CD4-positive, alpha-beta memory T cell (primary cell): Measurements from ENCODE around the gene CDC123. TPM values are rescaled to one million over a fixed set of nuclear protein-coding genes. Genes with fewer than 3 reads are reported as not detected.

ENCODE experiments used
- CTCF ChIA-PET: fragments of 350-600 bp; sonication (Branson Sonifier 250); formaldehyde crosslinking; loops from one replicate; lab custom pipeline; 2021; ENCODE audit warnings: inconsistent platforms; ENCODE audit not compliant: partially characterized antibody; lab: Charles Lee
- POLR2A ChIA-PET: fragments of 350-600 bp; sonication (Branson Sonifier 250); formaldehyde crosslinking; loops from one replicate; lab custom pipeline; 2021; ENCODE audit not compliant: partially characterized antibody; lab: Charles Lee
- DNase-seq, 5 donors: peaks; one replicate each; pipeline versions ENCODE4 v3.0.0 to v3.0.0-alpha.2; 2020 to 2022; ENCODE audit warnings: mixed read lengths in 1 of 5
- H3K27ac ChIP-seq: one replicate; pipeline ENCODE4 v1.7.0; 2013; ENCODE audit warnings: low read depth, low read length
- H3K27me3 ChIP-seq: 2 replicates; pipeline ENCODE4 v1.7.0; 2013; ENCODE audit warnings: mild to moderate bottlenecking, low read length, moderate library complexity; ENCODE audit not compliant: insufficient read depth
- H3K36me3 ChIP-seq: 2 replicates; pipeline ENCODE4 v1.7.0; 2013; ENCODE audit warnings: mild to moderate bottlenecking, low read length, moderate library complexity; ENCODE audit not compliant: insufficient read depth
- H3K4me1 ChIP-seq: 2 replicates; pipeline ENCODE4 v1.7.0; 2013; ENCODE audit warnings: mild to moderate bottlenecking, low read length, moderate library complexity; ENCODE audit not compliant: insufficient read depth
- H3K4me3 ChIP-seq, 2 donors: one replicate each; pipeline ENCODE4 v1.7.0; 2013; ENCODE audit warnings: low read length in 2 of 2, mild to moderate bottlenecking in 1 of 2
- H3K9me3 ChIP-seq, 2 donors: one replicate each; pipeline ENCODE4 v1.7.0; 2013; ENCODE audit warnings: low read length in 2 of 2, control low read depth in 1 of 2; ENCODE audit not compliant: control insufficient read depth in 1 of 2
- H3K27ac Mint-ChIP-seq, 7 donors: one replicate each; pipeline ENCODE4 v1.8.0; 2020 to 2021; ENCODE audit warnings: mixed read lengths in 7 of 7, mild to moderate bottlenecking in 6 of 7, inconsistent platforms in 3 of 7, moderate library complexity in 3 of 7
- H3K27me3 Mint-ChIP-seq, 2 donors: one replicate each; pipeline ENCODE4 v1.8.0; 2020 to 2021; ENCODE audit warnings: mixed read lengths in 2 of 2
- H3K36me3 Mint-ChIP-seq, 2 donors: one replicate each; pipeline ENCODE4 v1.8.0; 2020 to 2021; ENCODE audit warnings: mixed read lengths in 2 of 2, inconsistent platforms in 1 of 2, mild to moderate bottlenecking in 1 of 2
- H3K4me1 Mint-ChIP-seq, 4 donors: one replicate each; pipeline ENCODE4 v1.8.0; 2020 to 2021; ENCODE audit warnings: mixed read lengths in 4 of 4, mild to moderate bottlenecking in 1 of 4
- H3K4me3 Mint-ChIP-seq, 8 donors: one replicate each; pipeline ENCODE4 v1.8.0; 2020 to 2021; ENCODE audit warnings: mixed read lengths in 8 of 8, mild to moderate bottlenecking in 7 of 8, moderate library complexity in 6 of 8, inconsistent platforms in 3 of 8
- H3K9me3 Mint-ChIP-seq, 8 donors: one replicate each; pipeline ENCODE4 v1.8.0; 2020 to 2021; ENCODE audit warnings: mixed read lengths in 8 of 8, mild to moderate bottlenecking in 5 of 8, inconsistent platforms in 3 of 8, moderate library complexity in 1 of 8
- intact Hi-C: fragments of 100-400 bp; cut with micrococcal nuclease; formaldehyde crosslinking; loops from one replicate; pipeline ENCODE4 v1.15.1; 2023
- polyA plus RNA-seq, 2 donors: library from polyadenylated mRNA; unstranded; fragments of 300-500 nt; fragmentation: Illumina TruSeq; gene quantifications; one replicate each; pipeline ENCODE4 v1.2.3, GENCODE V29; 2021
- total RNA-seq, 2 experiments: library from RNA; stranded (reverse); gene quantifications; one replicate each; pipeline ENCODE4 v1.2.3, GENCODE V29; 2021

The CDC123 gene
- total and polyA plus RNA-seq, 4 experiments from 2014 or later, result 40.7 to 124 (median 71.4) TPM

DNA sequence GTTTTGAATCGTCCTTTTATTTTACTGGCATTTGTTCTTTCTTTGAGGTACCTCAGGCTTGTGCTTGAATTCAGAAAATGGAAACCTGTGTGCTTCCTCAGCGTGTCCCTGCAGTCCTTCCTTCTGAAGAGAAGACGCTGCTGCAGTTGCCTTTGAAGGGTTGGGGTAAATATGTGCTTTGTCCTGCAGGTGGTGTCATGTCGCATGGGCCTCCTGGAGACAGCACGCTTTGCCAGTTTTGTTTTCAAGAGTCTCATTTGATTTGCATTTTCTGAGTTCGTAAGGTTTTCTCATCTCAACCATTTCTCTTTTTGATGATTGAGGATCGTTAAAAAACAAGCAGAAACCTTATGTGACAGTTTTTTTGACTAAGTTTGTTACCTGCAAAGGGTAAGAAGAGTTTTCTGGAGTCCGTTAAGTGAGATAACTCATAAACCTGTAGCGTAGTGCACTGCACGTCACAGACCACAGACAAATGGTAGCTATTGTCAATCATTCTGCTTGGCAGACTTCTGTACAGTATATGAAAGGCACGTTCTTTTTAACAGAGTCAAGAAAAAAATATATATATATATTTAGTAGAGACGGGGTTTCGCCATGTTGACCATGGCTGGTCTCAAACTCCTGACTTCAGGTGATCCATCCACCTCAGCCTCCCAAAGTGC lies 57.0 kb downstream of the CDC123 start:
- intact Hi-C loops, result no loop called here
- peaks cover 18 to 19% of the 10 kb centered on the region in 2 donors for H3K36me3 Mint-ChIP-seq
- no peaks in the 10 kb centered on the region for H3K9me3 Mint-ChIP-seq
- H3K27me3 Mint-ChIP-seq, result no peaks in the 10 kb centered on the region
- no peaks in the 10 kb centered on the region for H3K4me1 ChIP-seq
- no peak overlapping the region for H3K4me3 Mint-ChIP-seq
- no peak overlapping the region for H3K27ac ChIP-seq
- CTCF ChIA-PET, result interaction anchor here (0.9 to 1.3 kb wide), 2 partner anchors 403 kb away, joined by 4 to 7 read pairs; no protein-coding TSS in a partner anchor
- no peaks in the 10 kb centered on the region for H3K4me1 Mint-ChIP-seq
- POLR2A ChIA-PET, result no interaction called here
- no peak overlapping the region for H3K4me3 ChIP-seq
- H3K27me3 ChIP-seq, result no peaks in the 10 kb centered on the region
- peak in 1 of 5 donors; percentile 18 for DNase-seq
- H3K36me3 ChIP-seq, result peaks cover 10% of the 10 kb centered on the region
- no peaks in the 10 kb centered on the region for H3K9me3 ChIP-seq
- no peak overlapping the region for H3K27ac Mint-ChIP-seq

DNA sequence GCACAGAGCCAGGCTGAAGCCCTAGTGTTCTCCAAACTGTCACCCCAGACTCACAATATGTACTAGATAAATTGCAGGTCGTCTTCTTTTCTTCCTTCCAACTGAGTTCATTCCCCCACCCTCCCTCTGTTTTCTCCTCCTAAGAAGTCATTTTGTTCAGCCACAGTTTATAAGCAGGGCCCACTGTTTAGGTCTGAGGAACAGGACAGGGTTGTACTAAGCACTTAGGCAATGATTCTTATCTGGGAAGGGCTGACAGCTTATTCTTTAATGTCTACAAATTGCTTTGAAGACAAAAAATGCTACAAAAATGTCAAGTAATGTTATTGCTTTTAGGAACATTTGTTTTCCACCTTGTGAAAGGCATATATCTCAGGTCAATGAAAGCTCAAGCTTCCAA lies 59.1 kb downstream of the CDC123 start:
- no peak overlapping the region for H3K27ac Mint-ChIP-seq

GRCh38 chr10:12259988-12260387 lies 64.0 kb downstream of the CDC123 start:
- DNase-seq, result no peak
- H3K27me3 ChIP-seq, result no peaks in the 10 kb centered on the region
- Mint-ChIP-seq H3K27ac (no peak overlapping the region), H3K36me3 (peaks cover 0 to 9% of the 10 kb centered on the region in 2 donors), H3K4me1 (peaks cover 5 to 11% (median 8%) of the 10 kb centered on the region in 4 donors), H3K4me3 (no peak overlapping the region), H3K27me3 (no peaks in the 10 kb centered on the region), H3K9me3 (no peaks in the 10 kb centered on the region)
- H3K27ac ChIP-seq, result no peak overlapping the region
- ChIA-PET POLR2A (interaction anchor here (0.5 to 0.6 kb wide), 2 partner anchors 93 to 411 kb away, joined by 3 read pairs; no protein-coding TSS in a partner anchor), CTCF (interaction anchor here (6.5 to 10.1 kb wide), 3 partner anchors 225 to 450 kb away, joined by 48 to 240 read pairs (median 142); no protein-coding TSS in a partner anchor)
- H3K36me3 ChIP-seq, result no peaks in the 10 kb centered on the region
- no peak overlapping the region for H3K4me3 ChIP-seq
- H3K9me3 ChIP-seq, result no peaks in the 10 kb centered on the region
- peaks cover 4% of the 10 kb centered on the region for H3K4me1 ChIP-seq
- intact Hi-C loops, result no loop called here

More for the DNA sequence above, 59.1 kb downstream of the CDC123 start:
- no peak for DNase-seq
- Mint-ChIP-seq H3K27me3 (no peaks in the 10 kb centered on the region), H3K4me1 (no peaks in the 10 kb centered on the region), H3K36me3 (peaks cover 9 to 13% of the 10 kb centered on the region in 2 donors), H3K4me3 (no peak overlapping the region), H3K9me3 (no peaks in the 10 kb centered on the region)
- Histone ChIP-seq H3K4me1 (no peaks in the 10 kb centered on the region), H3K9me3 (no peaks in the 10 kb centered on the region), H3K4me3 (no peak overlapping the region), H3K27me3 (no peaks in the 10 kb centered on the region), H3K36me3 (peaks cover 7% of the 10 kb centered on the region), H3K27ac (no peak overlapping the region)
- intact Hi-C loops, result no loop called here
- ChIA-PET CTCF (no interaction called here), POLR2A (no interaction called here)

- ChIA-PET CTCF (interaction anchor here (1.0 to 10.1 kb wide), 11 partner anchors 47 to 447 kb away, joined by 3 to 240 read pairs (median 4); partner anchors contain the start of gene CAMK1D), POLR2A (interaction anchor here (1.1 kb wide), 1 partner anchor 394 kb away, joined by 3 read pairs; no protein-coding TSS in a partner anchor)
- Histone ChIP-seq H3K27me3 (no peaks in the 10 kb centered on the region), H3K4me1 (peaks cover 4% of the 10 kb centered on the region), H3K27ac (no peak overlapping the region), H3K9me3 (no peaks in the 10 kb centered on the region), H3K36me3 (no peaks in the 10 kb centered on the region), H3K4me3 (no peak overlapping the region)
- DNase-seq, result peak in 4 of 5 donors; percentile 8 to 27 (median 16)
- H3K9me3 Mint-ChIP-seq, result no peaks in the 10 kb centered on the region
- no peaks in the 10 kb centered on the region for H3K27me3 Mint-ChIP-seq
- peaks cover 7 to 18% (median 13%) of the 10 kb centered on the region in 4 donors for H3K4me1 Mint-ChIP-seq
- intact Hi-C loops, result no loop called here
- H3K36me3 Mint-ChIP-seq, result peaks cover 0 to 9% of the 10 kb centered on the region in 2 donors
- no peak overlapping the region for H3K4me3 Mint-ChIP-seq
- peak overlapping the region in 2 of 7 donors; percentile 32 to 35 for H3K27ac Mint-ChIP-seq
Observed at GRCh38 chr10:12262278-12262981, 66.4 kb downstream of the CDC123 start.

DNA sequence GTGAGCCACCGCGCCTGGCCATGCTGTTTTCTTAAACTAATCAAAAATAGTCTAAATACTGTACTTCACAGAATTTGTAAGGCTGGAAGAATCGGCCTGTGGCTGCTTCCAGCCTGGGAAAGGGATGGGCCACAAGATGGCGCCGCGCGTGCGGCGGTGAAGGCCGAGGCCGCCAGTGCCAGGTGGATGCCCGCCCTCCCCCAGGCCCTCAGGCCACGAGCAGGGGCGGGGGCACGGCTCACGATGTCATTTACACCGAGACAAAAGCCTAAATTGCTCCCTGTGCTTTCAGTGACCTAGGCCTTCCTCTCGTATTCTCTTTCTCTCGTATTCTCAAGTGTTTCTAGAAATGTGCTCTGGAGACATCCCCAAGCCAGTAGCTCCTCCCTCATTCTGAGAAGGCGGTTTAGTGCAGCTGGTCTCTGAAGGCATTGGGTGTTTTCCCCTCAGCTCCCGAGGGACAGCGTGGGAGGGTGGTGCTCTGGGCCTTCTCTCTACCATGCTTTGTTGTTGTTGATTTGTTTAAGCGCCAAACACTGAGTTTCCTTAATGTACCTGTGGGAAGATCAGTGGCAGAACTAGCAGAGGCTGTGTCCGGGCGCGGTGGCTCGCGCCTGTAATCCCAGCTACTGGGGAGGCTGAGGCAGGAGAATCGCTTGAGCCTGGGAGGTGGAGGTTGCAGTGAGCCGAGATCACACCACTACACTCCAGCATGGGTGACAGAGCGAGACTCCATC lies 68.4 kb downstream of the CDC123 start:
- no peak overlapping the region for H3K27ac ChIP-seq
- H3K9me3 Mint-ChIP-seq, result no peaks in the 10 kb centered on the region
- ChIA-PET CTCF (interaction anchor here (0.6 to 10.1 kb wide), 36 partner anchors 11 to 835 kb away, joined by 3 to 240 read pairs (median 4); partner anchors contain the start of gene OPTN), POLR2A (interaction anchor here (1.2 kb wide), 1 partner anchor 392 kb away, joined by 10 read pairs; no protein-coding TSS in a partner anchor)
- no peaks in the 10 kb centered on the region for H3K36me3 ChIP-seq
- peak overlapping the region in 1 of 2 donors; percentile 27 for H3K4me3 ChIP-seq
- H3K36me3 Mint-ChIP-seq, result peaks cover 0 to 6% of the 10 kb centered on the region in 2 donors
- intact Hi-C loops, result loop anchor here (1.0 to 2.0 kb wide), 4 partner anchors 84 to 447 kb away; partner anchors contain the start of gene CAMK1D
- peaks cover 7 to 18% (median 13%) of the 10 kb centered on the region in 4 donors for H3K4me1 Mint-ChIP-seq
- no peaks in the 10 kb centered on the region for H3K27me3 ChIP-seq
- H3K4me3 Mint-ChIP-seq, result peak overlapping the region; percentile 41 to 84 (median 77)
- peak; percentile 59 to 73 (median 63) for DNase-seq
- H3K4me1 ChIP-seq, result peaks cover 4% of the 10 kb centered on the region
- no peaks in the 10 kb centered on the region for H3K27me3 Mint-ChIP-seq
- H3K27ac Mint-ChIP-seq, result peak overlapping the region in 5 of 7 donors; percentile 2 to 82 (median 78)
- H3K9me3 ChIP-seq, result no peaks in the 10 kb centered on the region

DNA sequence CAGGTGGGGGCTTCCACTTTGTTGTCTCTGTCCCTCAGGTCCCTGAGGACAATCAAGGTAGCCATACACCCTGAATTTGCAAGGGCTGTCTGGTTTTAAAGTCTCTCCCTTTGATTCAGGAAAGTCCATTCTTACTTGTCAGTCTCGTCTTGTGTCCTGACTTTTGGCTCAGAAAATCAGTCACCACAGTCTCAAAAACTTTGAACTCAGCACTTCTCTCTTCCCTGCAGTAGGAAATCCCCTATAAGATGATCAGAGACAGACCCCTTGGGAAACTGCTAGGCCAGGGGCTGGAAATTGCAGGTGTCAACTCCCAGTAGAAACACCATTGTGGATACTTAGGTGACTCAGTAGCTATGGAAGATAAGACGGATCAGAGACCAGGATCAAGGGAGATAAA lies 73.1 kb downstream of the CDC123 start:
- Mint-ChIP-seq H3K4me1 (peaks cover 7 to 13% (median 10%) of the 10 kb centered on the region in 4 donors), H3K4me3 (no peak overlapping the region), H3K36me3 (no peaks in the 10 kb centered on the region), H3K9me3 (no peaks in the 10 kb centered on the region), H3K27me3 (no peaks in the 10 kb centered on the region), H3K27ac (peak overlapping the region in 1 of 7 donors; percentile 56)
- H3K9me3 ChIP-seq, result no peaks in the 10 kb centered on the region
- H3K27ac ChIP-seq, result no peak overlapping the region
- ChIA-PET CTCF (interaction anchor here (1.4 to 1.8 kb wide), 2 partner anchors 80 to 387 kb away, joined by 3 to 5 read pairs; partner anchors contain the start of gene CAMK1D), POLR2A (no interaction called here)
- no peaks in the 10 kb centered on the region for H3K36me3 ChIP-seq
- intact Hi-C loops, result no loop called here
- DNase-seq, result no peak
- no peaks in the 10 kb centered on the region for H3K27me3 ChIP-seq
- no peak overlapping the region for H3K4me3 ChIP-seq
- peaks cover 4% of the 10 kb centered on the region for H3K4me1 ChIP-seq
